HUES64 (cell line): ENCODE data around the gene B3GNT9.
"Not testable (repeated sequence)": the region's sequence is repeated elsewhere in the genome, so short reads cannot be mapped to it uniquely, and the experiment has no call there.

Experiments
- H3K27ac ChIP-seq: 2 replicates; pipeline ENCODE4 v1.7.0; 2013; ENCODE audit warnings: low read depth, low read length, inconsistent platforms
- H3K27me3 ChIP-seq: 2 replicates; pipeline ENCODE4 v1.6.1; 2013; ENCODE audit warnings: mild to moderate bottlenecking, low read length; ENCODE audit not compliant: insufficient read depth
- H3K36me3 ChIP-seq: 2 replicates; pipeline ENCODE4 v1.6.1; 2013; ENCODE audit warnings: mild to moderate bottlenecking, low read length; ENCODE audit not compliant: insufficient read depth
- H3K4me1 ChIP-seq: 2 replicates; pipeline ENCODE4 v1.6.1; 2013; ENCODE audit warnings: mild to moderate bottlenecking, low read length, moderate library complexity; ENCODE audit not compliant: insufficient read depth
- H3K4me3 ChIP-seq: 2 replicates; pipeline ENCODE4 v1.5.1; 2013; ENCODE audit warnings: mild to moderate bottlenecking, low read length, moderate library complexity
- H3K9ac ChIP-seq: 2 replicates; pipeline ENCODE4 v1.6.1; 2013; ENCODE audit warnings: mild to moderate bottlenecking, low read depth, low read length
- H3K9me3 ChIP-seq: 2 replicates; pipeline ENCODE4 v1.6.1; 2013; ENCODE audit warnings: low read depth, low read length; ENCODE audit not compliant: insufficient read depth
- WGBS: fragments of 150-250, 120-280 bp; methylation state at CpG from one replicate; pipeline ENCODE4 v1.1.7; 2013; ENCODE audit warnings: missing lambda C conversion rate; 5-methylcytosine and 5-hydroxymethylcytosine counted together

Gene B3GNT9

GRCh38 chr16:67146523-67147357 is 4.1 kb downstream of the B3GNT9 start:
- Histone ChIP-seq H3K36me3 (peaks cover 63% of the 10 kb centered on the region), H3K27ac (no peak overlapping the region), H3K4me1 (no peaks in the 10 kb centered on the region), H3K9me3 (no peaks in the 10 kb centered on the region), H3K27me3 (peaks cover 25% of the 10 kb centered on the region), H3K9ac (no peak overlapping the region), H3K4me3 (no peak overlapping the region)
- 92% methylated on average over 7 of the region's 7 CpGs for WGBS

DNA sequence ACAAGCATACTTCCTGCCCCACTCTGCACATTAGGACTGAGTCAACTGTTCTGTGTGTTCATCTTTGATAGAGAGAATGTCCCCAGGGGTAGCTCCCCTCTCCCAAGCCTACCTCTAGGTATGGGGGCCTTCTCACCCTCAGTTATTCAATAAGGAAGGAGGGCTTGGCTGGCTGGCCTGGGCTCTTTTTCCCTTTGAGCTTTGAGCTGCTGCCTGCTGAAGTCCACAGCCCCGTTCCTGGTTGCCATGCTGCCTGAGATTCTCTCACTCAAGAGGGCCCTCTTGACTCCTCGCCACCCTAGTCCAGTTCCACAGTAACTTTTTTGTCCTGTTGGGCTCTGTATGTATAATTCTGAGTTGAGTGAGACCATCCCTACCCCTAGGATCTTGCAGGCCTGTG is 5.1 kb downstream of the B3GNT9 start:
- H3K4me1 ChIP-seq: no peaks in the 10 kb centered on the region
- H3K27ac ChIP-seq: no peak overlapping the region
- H3K9me3 ChIP-seq: no peaks in the 10 kb centered on the region
- H3K9ac ChIP-seq: no peak overlapping the region
- peaks cover 15% of the 10 kb centered on the region for H3K27me3 ChIP-seq
- no peak overlapping the region for H3K4me3 ChIP-seq
- peaks cover 73% of the 10 kb centered on the region for H3K36me3 ChIP-seq
- 98% methylated on average over 2 of the region's 2 CpGs for WGBS

GRCh38 chr16:67144943-67145342 is 5.9 kb downstream of the B3GNT9 start:
- Histone ChIP-seq H3K9ac (no peak overlapping the region), H3K9me3 (no peaks in the 10 kb centered on the region), H3K36me3 (peaks cover 81% of the 10 kb centered on the region), H3K4me1 (no peaks in the 10 kb centered on the region), H3K27me3 (peaks cover 7% of the 10 kb centered on the region), H3K4me3 (no peak overlapping the region), H3K27ac (no peak overlapping the region)
- WGBS: 82% methylated on average over 2 of the region's 2 CpGs

DNA sequence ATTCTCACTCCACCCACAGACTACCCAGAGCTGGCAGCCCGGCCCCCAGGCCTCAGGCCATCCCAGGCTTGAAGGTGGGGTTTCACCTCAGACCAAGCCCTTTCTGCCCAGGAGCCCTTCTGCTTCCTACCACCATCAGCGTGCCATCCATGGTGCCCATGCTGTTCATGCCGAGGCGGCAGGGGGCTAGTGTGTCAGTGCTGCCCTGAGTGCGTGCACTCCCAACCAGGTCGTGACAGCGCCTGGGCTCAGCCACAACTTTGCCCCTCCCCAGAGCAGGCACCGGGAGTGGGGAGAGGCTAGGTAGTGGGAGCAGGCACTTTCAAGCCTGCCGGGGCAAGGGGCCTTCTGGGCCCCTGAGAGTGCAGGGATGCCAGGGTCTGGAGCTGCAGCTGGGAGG is 8.5 kb downstream of the B3GNT9 start:
- Histone ChIP-seq H3K4me1 (no peaks in the 10 kb centered on the region), H3K27me3 (no peaks in the 10 kb centered on the region), H3K4me3 (no peak overlapping the region), H3K36me3 (peaks cover 88% of the 10 kb centered on the region), H3K9ac (no peak overlapping the region), H3K9me3 (no peaks in the 10 kb centered on the region), H3K27ac (no peak overlapping the region)
- 93% methylated on average over 9 of the region's 9 CpGs for WGBS

GRCh38 chr16:67141391-67141790 is 9.4 kb downstream of the B3GNT9 start:
- Histone ChIP-seq H3K9me3 (no peaks in the 10 kb centered on the region), H3K27ac (no peak overlapping the region), H3K36me3 (peaks cover 87% of the 10 kb centered on the region), H3K4me3 (no peak overlapping the region), H3K4me1 (no peaks in the 10 kb centered on the region), H3K9ac (no peak overlapping the region), H3K27me3 (no peaks in the 10 kb centered on the region)
- WGBS: 97% methylated on average over 13 of the region's 13 CpGs

- 92% methylated on average over 3 of the region's 3 CpGs for WGBS
These were observed 13.2 kb downstream of the B3GNT9 start for GRCh38 chr16:67137605-67138004.

DNA sequence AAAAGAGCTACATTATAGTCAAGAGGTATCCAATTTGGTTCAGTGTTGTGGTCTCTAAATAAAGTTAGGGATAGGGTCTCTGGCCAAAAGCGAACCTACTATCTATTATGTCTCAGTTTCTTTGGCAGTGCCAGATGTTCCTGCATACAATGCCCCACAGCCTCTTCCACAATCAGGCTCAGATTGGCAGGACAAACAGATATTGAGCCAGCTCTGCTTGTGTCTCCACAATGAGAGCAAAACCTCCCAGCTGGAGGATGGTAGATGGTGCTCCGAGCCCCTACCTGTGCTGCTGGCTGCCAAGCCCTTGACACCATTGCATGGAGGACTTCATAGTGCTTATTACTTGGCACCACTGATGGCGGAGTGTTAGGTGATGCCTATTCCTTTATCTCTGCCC is 21.4 kb downstream of the B3GNT9 start:
- Histone ChIP-seq H3K9me3 (no peaks in the 10 kb centered on the region), H3K4me3 (no peak overlapping the region), H3K9ac (no peak overlapping the region), H3K27me3 (no peaks in the 10 kb centered on the region), H3K36me3 (peaks cover 45% of the 10 kb centered on the region), H3K4me1 (no peaks in the 10 kb centered on the region), H3K27ac (no peak overlapping the region)
- WGBS: 100% methylated on average over 3 of the region's 3 CpGs

More at GRCh38 chr16:67137605-67138004, 13.2 kb downstream of the B3GNT9 start:
- no peak overlapping the region for H3K27ac ChIP-seq
- H3K9ac ChIP-seq: no peak overlapping the region
- H3K9me3 ChIP-seq: no peaks in the 10 kb centered on the region
- no peaks in the 10 kb centered on the region for H3K4me1 ChIP-seq
- H3K4me3 ChIP-seq: no peak overlapping the region
- H3K36me3 ChIP-seq: peaks cover 82% of the 10 kb centered on the region
- H3K27me3 ChIP-seq: no peaks in the 10 kb centered on the region

GRCh38 chr16:67128887-67129286 is 21.9 kb downstream of the B3GNT9 start:
- H3K36me3 ChIP-seq: peaks cover 44% of the 10 kb centered on the region
- WGBS: 92% methylated on average over 3 of the region's 3 CpGs
- H3K27ac ChIP-seq: no peak overlapping the region
- H3K4me3 ChIP-seq: no peak overlapping the region
- no peaks in the 10 kb centered on the region for H3K9me3 ChIP-seq
- H3K9ac ChIP-seq: no peak overlapping the region
- H3K4me1 ChIP-seq: no peaks in the 10 kb centered on the region
- H3K27me3 ChIP-seq: no peaks in the 10 kb centered on the region

GRCh38 chr16:67128417-67128816 is 22.4 kb downstream of the B3GNT9 start:
- Histone ChIP-seq H3K27ac (no peak overlapping the region), H3K36me3 (peaks cover 47% of the 10 kb centered on the region), H3K9me3 (no peaks in the 10 kb centered on the region), H3K27me3 (no peaks in the 10 kb centered on the region), H3K4me1 (no peaks in the 10 kb centered on the region), H3K9ac (no peak overlapping the region), H3K4me3 (no peak overlapping the region)

DNA sequence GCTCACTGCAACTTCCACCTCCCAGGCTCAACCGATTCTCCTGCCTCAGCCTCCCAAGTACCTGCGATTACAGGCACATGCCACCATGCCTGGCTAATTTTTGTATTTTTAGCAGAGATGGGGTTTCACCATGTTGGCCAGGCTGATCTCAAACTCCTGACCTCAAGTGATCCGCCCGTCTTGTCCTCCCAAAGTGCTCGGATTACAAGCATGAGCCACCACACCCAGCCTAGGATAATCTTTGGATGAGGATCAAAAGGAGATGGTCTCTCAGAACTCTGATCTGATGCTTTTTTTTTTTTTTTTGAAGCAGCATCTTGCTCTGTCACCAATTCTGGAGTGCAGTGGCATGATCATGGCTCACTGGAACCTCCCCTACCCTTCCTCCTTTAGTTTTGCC is 28.0 kb downstream of the B3GNT9 start:
- H3K9me3 ChIP-seq, H3K4me3 ChIP-seq, H3K9ac ChIP-seq, H3K4me1 ChIP-seq, H3K27ac ChIP-seq, H3K27me3 ChIP-seq: not testable (repeated sequence)
- peaks cover 40% of the 10 kb centered on the region for H3K36me3 ChIP-seq
- 92% methylated on average over 5 of the region's 5 CpGs for WGBS

DNA sequence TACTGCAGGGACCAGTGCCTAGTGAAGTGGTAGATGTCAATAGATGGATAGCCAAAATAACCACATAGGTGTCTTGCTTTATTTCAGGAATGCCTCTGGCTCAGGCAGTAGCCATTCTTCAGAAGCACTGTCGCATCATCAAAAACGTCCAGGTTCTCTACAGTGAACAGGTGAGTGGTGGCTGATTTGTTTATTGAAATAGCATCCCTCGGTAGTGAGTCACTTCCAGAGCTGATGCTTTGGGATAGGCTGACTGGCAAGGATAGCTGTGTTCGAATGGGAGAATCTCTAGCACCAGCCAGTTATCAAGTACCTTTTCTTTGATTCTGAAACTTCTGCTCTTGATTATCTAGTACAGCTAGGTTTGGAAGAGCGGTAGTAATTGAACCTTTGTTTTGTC is 30.8 kb downstream of the B3GNT9 start:
- peaks cover 29% of the 10 kb centered on the region for H3K36me3 ChIP-seq
- 93% methylated on average over 5 of the region's 5 CpGs for WGBS
- 0 out of 2 replicates have a peak, but pooled peaks cover 3% of the 10 kb centered on the region for H3K4me1 ChIP-seq
- no peak overlapping the region for H3K27ac ChIP-seq
- H3K9ac ChIP-seq: no peak overlapping the region
- no peaks in the 10 kb centered on the region for H3K9me3 ChIP-seq
- H3K27me3 ChIP-seq: no peaks in the 10 kb centered on the region
- no peak overlapping the region for H3K4me3 ChIP-seq

DNA sequence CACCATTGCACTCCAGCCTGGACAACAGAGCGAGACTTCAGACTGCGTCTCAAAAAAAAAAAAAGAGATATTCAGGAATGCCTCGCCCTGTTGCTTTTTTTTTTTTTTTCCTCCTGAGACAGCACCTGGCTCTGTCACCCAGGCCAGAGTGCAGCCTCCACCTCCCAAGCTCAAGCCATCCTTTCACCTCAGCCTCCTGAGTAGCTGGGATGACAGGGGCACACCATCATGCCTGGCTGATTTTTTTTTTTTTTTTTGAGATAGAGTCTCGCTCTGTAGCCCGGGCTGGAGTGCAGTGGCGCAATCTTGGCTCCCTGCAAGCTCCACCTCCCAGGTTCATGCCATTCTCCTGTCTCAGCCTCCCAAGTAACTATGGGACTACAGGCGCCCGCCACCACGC is 33.1 kb downstream of the B3GNT9 start:
- H3K4me1 ChIP-seq: 0 out of 2 replicates have a peak, but pooled peaks cover 3% of the 10 kb centered on the region
- H3K9ac ChIP-seq: no peak overlapping the region
- H3K9me3 ChIP-seq: no peaks in the 10 kb centered on the region
- no peak overlapping the region for H3K27ac ChIP-seq
- H3K36me3 ChIP-seq: peaks cover 15% of the 10 kb centered on the region
- WGBS: 92% methylated on average over 6 of the region's 9 CpGs
- no peak overlapping the region for H3K4me3 ChIP-seq
- H3K27me3 ChIP-seq: no peaks in the 10 kb centered on the region
